G401.6 (cell line): ENCODE measurements around the gene DENND1A.
"Not testable (repeated sequence)": the region's sequence is repeated elsewhere in the genome, so short reads cannot be mapped to it uniquely, and the experiment has no call there.

Experiments used
- FAIRE-seq: peaks from 2 replicates; lab custom pipeline; 2012; peaks lifted over from hg19 to GRCh38; lab: Jason Lieb, UNC

The DENND1A gene

DNA sequence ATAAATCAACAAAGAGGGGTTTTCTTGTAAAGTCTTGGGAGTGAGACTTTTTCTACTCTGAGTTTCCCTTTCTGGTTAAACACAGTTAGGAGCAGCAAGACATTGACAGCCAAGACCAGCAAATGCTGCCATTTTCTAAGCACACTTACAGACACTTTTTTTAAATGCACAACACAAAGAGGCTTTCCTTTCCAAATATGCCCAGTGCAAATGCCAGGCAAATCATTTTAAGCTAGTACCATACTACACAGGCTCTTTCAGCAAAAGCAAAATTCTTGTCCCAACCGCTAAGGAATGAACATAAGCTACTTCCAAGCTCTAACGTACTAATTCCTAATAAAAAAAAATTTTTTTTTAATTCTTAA is 68.2 kb downstream of the DENND1A start:
- no peak for FAIRE-seq

DNA sequence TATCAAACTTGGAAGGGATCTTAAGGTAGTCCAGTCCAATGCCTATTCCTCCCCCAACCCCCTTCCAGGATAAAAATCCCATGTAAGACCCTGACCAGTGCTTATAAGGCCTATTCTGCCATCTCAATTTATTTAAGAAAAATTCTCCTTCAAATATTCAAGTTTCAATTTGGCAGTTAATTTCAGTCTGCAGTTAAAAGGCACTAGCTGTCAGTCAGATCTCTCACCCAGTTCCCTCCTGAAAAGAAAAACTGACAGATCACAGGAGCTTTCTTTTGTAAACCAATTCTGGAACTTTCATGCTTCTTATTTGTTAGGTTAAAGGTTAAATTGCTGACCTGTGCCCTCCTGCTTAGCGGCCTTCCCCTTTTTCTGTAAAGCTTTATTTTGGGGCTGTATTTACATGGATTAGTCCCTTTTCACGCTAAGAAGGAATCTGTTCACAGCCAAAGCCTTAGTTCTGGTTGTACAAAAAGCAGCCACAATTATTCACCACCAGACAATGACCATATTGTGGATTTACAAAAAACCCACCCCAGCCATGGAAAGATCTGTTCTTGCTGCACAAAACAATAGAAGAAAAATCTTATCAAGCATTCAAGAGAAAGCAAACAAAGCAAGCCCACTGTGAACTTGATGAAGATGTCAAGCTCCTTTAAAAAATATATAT is 68.7 kb downstream of the DENND1A start:
- no peak for FAIRE-seq

DNA sequence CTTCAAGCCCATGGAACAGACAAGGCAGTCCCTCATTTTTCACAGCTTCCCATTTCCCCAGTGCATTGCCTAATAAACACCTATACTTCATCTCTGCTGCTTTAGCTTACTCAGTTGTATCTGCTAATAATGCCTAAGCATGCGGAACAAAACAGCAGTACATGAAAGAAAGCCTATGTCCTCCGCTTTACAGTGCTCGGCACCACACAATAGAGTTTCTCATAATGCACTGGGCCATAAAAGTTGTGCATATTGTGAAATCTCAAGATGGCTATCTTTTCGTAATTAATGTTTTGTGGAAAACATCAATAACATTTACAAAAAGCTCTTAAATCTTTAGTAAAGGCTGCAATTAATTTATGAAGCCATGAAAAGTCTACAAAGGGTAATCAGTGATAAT is 69.3 kb downstream of the DENND1A start:
- no peak for FAIRE-seq

DNA sequence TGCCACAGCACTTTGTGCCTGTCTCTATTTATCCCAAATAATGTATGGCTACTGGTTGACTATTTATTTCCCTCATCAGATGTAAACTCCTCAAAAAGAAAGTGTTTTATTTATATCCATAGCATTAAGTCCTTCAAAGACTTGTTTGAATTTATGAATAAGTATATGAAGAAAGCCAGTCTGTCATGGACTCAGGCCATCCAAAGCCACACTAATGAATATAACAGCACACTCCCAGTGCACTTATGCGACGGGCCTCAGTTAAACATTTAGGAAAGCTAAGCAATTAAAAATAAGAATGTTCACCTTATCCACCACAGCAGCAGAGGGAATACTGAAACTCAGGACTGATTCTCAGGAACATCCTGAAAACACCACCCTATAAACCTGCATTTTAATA is 77.5 kb downstream of the DENND1A start:
- no peak for FAIRE-seq

- no peak for FAIRE-seq
These were observed 78.1 kb downstream of the DENND1A start for GRCh38 chr9:123851851-123852250.

- no peak for FAIRE-seq
These were observed 81.4 kb downstream of the DENND1A start for GRCh38 chr9:123848447-123849085.

- no peak for FAIRE-seq
These were observed 83.0 kb downstream of the DENND1A start for GRCh38 chr9:123846966-123847365.

DNA sequence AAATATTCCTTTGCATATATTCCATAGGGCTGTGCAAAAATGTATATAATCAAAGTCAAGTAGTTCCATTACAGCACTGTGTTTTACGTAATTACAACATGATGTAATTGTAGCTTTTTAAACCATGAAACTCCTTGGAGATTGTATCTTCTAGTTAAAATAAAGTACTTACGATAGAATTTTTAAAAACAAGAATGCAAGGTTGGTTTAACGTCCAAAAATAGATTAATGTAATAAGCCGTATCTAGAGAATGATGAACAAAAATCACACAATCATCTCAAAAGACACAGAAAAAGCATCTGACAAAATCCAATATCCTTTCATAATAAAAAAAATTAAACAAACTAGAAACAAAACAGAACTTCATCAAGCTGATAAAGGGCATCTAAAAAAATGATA is 86.2 kb downstream of the DENND1A start:
- peak; percentile 17 for FAIRE-seq

GRCh38 chr9:123835821-123836220 is 94.1 kb downstream of the DENND1A start:
- FAIRE-seq: no peak

- FAIRE-seq: peak; percentile 13
These were observed 94.9 kb downstream of the DENND1A start for GRCh38 chr9:123834889-123835562.

DNA sequence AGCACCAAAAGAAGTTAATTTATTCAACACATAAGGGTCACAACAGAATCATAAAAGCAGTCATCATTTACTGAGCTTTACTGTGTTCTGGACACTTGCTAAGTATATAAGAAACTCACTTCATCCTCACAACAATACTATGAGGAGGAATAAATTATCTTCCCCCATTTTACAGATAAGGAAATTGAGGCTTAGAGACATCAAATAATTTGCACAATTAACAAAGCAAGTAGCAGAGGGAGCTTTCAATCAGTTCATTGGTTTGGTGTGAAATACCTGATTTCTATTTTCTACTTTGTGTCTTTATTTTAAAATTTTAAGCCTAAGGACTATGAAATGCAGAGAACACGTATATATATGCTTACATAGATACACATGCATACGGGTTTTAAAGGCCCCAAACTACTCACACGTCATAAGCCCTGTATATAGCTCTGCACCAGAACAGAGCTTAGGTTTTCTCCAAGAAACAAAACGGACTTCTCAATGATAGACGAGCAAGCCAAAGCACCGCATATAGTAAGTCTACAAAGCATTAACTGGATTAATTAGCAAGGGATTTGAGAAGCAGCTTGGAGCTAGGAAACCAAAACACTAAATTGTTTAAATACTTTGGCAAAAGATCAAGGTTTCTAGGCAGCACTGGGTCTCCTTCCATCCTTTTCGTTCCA is 95.6 kb downstream of the DENND1A start:
- FAIRE-seq: no peak

GRCh38 chr9:123832858-123833650 is 96.9 kb downstream of the DENND1A start:
- no peak for FAIRE-seq

DNA sequence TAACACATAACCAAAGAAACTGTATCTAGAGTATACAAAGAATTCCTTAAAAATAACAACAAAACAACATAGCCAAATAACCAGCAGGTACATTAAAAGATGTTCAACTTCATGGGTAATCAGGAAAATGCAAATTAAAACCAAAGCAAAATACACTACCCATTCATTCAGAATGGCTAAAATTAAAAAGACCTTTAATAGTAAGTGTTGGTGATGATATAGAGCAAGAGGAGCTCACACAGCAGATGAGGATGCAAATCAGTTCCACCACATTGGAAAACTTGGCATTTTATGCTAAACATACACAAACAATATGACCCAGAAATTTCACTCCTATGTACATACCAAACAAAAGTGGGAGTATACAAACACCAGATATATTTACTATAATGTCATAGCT is 97.8 kb downstream of the DENND1A start:
- no peak for FAIRE-seq

- FAIRE-seq: peak; percentile 83
These were observed 101.5 kb downstream of the DENND1A start for GRCh38 chr9:123828449-123828848.

DNA sequence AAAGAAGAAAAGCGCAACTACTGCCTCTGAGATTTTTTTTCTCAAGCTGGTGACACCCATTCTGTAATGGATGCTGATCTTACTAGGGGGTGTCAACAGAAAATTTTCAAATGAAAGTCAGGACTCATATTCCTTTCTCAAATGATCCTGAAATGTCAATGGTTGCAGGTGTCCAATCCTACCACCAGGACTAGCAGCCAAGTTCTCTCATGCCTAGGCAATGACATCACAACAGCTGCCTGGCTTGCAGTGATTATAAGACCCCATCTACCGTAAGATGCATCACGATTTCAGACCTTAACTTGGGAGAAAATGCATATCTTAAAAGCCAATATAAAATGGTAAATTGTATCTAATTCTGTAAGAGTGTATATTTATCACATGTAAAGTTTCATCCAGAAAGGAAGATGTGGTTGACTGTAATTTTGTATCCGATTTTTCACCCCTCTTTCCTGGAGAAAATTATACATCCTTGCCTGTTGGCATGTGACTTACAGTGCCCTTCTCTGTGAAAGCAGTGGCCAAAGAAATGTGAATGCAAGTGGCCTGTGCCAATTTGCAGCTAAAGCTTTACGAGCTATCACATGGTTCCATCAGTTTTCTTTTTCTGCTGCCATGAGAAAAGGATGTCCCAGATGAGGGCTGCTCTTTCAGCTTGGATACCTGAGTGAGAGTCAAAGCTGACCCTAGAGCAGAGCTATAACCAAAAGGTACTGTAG is 104.4 kb downstream of the DENND1A start:
- FAIRE-seq: no peak

GRCh38 chr9:123823194-123823947 is 106.6 kb downstream of the DENND1A start:
- no peak for FAIRE-seq

- FAIRE-seq: no peak
These were observed 108.3 kb downstream of the DENND1A start for GRCh38 chr9:123821619-123822018.

GRCh38 chr9:123820139-123820538 is 109.8 kb downstream of the DENND1A start:
- no peak for FAIRE-seq

DNA sequence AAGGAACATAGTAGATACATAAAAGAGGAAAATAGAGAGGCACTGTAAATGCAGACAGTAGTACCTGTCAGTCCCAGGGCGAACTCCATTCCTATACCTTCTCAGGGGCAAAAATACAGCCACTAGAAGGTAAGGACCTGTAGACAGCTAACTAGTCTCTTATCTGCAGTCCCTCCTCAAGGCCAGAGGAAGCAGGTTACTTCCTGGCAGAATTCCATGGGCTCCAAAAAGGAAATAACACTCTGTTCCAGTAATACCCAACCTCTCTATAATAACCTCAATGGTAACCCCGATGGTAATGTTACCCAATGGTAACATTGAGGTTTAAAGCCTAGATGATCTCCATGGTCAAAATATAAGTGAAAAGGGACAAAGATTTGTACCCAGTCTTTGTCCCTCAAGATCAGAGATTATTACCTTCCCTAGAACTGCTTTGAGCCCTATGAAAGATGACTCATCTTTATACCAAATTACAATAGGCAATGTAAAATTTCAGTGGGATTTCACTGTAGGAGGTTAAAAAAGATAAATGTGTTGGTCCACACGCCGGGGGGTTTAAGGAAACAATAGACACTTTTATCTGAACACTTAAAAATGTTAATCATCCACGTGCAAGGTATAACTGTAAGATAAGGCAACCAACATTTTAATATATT is 113.0 kb downstream of the DENND1A start:
- no peak for FAIRE-seq

DNA sequence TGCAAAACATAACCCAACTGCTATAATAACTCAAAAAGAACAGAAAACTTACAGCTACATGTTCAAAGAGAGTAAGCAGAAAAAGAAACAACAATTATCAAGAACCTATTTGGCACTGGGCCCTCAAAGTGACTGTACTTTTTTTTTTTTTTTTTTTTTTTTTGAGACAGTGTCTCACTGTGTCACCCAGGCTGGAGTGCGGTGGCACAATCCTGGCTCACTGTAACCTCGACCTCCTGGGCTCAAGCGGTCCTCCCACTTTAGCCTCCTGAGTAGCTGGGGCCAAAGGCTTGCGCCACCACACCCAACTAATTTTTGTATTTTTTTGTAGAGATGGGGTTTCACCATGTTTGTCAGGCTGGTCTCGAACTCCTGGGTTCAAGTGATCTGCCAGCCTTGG is 114.1 kb downstream of the DENND1A start:
- not testable (repeated sequence) for FAIRE-seq
